Measurements from ENCODE around the gene XPNPEP3. TPM values are rescaled to one million over a fixed set of nuclear protein-coding genes. Genes with fewer than 3 reads are reported as not detected.
"Not testable (repeated sequence)": the region's sequence is repeated elsewhere in the genome, so short reads cannot be mapped to it uniquely, and the experiment has no call there.

XPNPEP3 gene
- total RNA-seq, 1 experiment from 2014 or later = 33.1 TPM

DNA sequence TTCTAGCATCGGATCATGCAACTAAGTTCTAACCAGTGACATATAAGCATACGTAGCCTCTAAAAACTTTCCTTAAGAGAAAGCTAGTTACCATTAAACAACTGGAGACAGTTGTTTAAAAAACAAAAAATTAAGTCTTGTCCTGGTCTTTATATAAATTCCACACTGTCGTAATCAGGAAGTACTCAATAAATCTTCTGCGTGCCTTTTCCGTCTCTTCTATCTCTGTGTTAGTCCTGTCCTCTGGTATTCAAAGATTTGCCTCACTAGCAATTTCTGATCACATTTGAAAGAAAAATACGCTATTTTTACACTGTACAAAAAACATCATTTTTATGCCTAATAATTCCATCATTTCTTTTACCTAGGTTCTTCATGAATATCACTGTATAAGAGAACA, 27.8 kb upstream of the XPNPEP3 start:
- no peaks in the 10 kb centered on the region for H3K9me3 Mint-ChIP-seq (ENCODE audit: unreplicated experiment)
- H3K27ac Mint-ChIP-seq (ENCODE audit: low read depth, unreplicated experiment) = peak overlapping the region; percentile 63
- BruUV-seq (replicated peaks) = no TSS peak
- H3K4me1 Mint-ChIP-seq (ENCODE audit: insufficient read depth, unreplicated experiment) = no peaks in the 10 kb centered on the region
- H3K4me3 Mint-ChIP-seq (ENCODE audit: unreplicated experiment) = no peak overlapping the region
- intact Hi-C loops (cut with micrococcal nuclease) = no loop called here
- no peaks in the 10 kb centered on the region for H3K27me3 Mint-ChIP-seq (ENCODE audit: insufficient read depth, unreplicated experiment)
- ChIA-PET POLR2A (interaction anchor here (1.1 kb wide), 1 partner anchor 9 kb away, joined by 4 read pairs; the partner anchor contains the start of gene SLC25A17), CTCF (no interaction called here)
- TF ChIP-seq, protein P1, sequence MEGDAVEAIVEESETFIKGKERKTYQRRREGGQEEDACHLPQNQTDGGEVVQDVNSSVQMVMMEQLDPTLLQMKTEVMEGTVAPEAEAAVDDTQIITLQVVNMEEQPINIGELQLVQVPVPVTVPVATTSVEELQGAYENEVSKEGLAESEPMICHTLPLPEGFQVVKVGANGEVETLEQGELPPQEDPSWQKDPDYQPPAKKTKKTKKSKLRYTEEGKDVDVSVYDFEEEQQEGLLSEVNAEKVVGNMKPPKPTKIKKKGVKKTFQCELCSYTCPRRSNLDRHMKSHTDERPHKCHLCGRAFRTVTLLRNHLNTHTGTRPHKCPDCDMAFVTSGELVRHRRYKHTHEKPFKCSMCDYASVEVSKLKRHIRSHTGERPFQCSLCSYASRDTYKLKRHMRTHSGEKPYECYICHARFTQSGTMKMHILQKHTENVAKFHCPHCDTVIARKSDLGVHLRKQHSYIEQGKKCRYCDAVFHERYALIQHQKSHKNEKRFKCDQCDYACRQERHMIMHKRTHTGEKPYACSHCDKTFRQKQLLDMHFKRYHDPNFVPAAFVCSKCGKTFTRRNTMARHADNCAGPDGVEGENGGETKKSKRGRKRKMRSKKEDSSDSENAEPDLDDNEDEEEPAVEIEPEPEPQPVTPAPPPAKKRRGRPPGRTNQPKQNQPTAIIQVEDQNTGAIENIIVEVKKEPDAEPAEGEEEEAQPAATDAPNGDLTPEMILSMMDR (IDR thresholded peaks at IDR 0.05; ENCODE audit: unreplicated experiment) = no peak
- no peak for DNase-seq (ENCODE audit: unreplicated experiment)
- peaks cover 99% of the 10 kb centered on the region for H3K36me3 Mint-ChIP-seq (ENCODE audit: insufficient read depth, unreplicated experiment)

DNA sequence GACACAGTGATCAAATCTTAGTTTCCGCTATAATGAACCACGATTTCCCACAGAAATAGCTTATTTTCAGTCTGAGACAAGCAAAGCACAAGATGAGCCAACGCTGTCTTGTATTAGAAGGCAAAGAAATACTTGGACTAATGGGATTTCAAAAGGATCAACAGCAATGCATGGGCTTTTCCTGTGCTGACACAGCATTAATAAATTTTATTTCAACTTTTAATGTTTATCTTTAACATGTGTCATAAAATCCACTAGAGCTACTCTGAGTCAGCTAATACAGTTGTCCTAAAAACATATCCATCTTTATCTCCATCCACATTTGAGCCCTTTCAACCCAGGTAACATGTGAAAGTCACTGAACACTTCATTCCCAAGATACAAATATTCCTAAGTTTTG, 22.3 kb upstream of the XPNPEP3 start:
- H3K4me1 Mint-ChIP-seq (ENCODE audit: insufficient read depth, unreplicated experiment) = no peaks in the 10 kb centered on the region
- no peaks in the 10 kb centered on the region for H3K27me3 Mint-ChIP-seq (ENCODE audit: insufficient read depth, unreplicated experiment)
- ChIA-PET CTCF (interaction anchor here (0.6 to 2.2 kb wide), 4 partner anchors 16 to 401 kb away, joined by 3 to 7 read pairs (median 3); partner anchors contain the start of gene SLC25A17), POLR2A (interaction anchor here (1.3 to 3.9 kb wide), 5 partner anchors 10 to 22 kb away, joined by 3 to 11 read pairs (median 4); partner anchors contain the start of genes SLC25A17, ST13 and XPNPEP3)
- no peaks in the 10 kb centered on the region for H3K9me3 Mint-ChIP-seq (ENCODE audit: unreplicated experiment)
- DNase-seq (ENCODE audit: unreplicated experiment) = no peak
- H3K27ac Mint-ChIP-seq (ENCODE audit: low read depth, unreplicated experiment) = no peak overlapping the region
- H3K36me3 Mint-ChIP-seq (ENCODE audit: insufficient read depth, unreplicated experiment) = peaks cover 100% of the 10 kb centered on the region
- H3K4me3 Mint-ChIP-seq (ENCODE audit: unreplicated experiment) = no peak overlapping the region
- TF ChIP-seq, protein P1 (IDR thresholded peaks at IDR 0.05; ENCODE audit: unreplicated experiment) = no peak
- BruUV-seq (replicated peaks) = no TSS peak
- intact Hi-C loops (cut with micrococcal nuclease) = no loop called here

DNA sequence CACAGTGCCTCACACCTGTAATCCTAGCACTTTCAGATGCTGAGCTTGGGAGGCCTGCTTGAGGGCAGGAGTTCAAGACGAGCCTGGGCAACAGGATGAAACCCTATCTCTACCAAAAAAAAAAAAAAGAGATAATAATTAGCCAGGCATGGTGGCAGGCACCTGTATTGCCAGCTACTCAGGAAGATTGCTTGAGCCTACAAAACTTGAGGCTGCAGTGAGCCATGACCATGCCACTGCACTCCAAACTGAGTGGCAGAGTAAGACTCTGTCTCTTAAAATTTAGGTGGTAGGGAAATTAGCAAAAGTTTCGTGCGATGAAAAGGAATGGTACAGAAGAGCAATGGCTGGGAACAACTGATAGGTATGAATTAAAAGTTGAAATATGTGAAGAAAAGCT, 18.5 kb upstream of the XPNPEP3 start:
- no TSS peak for BruUV-seq (replicated peaks)
- intact Hi-C loops (cut with micrococcal nuclease) = no loop called here
- Mint-ChIP-seq H3K4me1 (ENCODE audit: insufficient read depth, unreplicated experiment) (peaks cover 19% of the 10 kb centered on the region), H3K36me3 (ENCODE audit: insufficient read depth, unreplicated experiment) (peaks cover 100% of the 10 kb centered on the region), H3K27me3 (ENCODE audit: insufficient read depth, unreplicated experiment) (no peaks in the 10 kb centered on the region), H3K27ac (ENCODE audit: low read depth, unreplicated experiment) (no peak overlapping the region), H3K4me3 (ENCODE audit: unreplicated experiment) (no peak overlapping the region), H3K9me3 (ENCODE audit: unreplicated experiment) (no peaks in the 10 kb centered on the region)
- ChIA-PET POLR2A (interaction anchor here (0.6 to 1.8 kb wide), 5 partner anchors 8 to 1318 kb away, joined by 3 to 8 read pairs (median 4); partner anchors contain the start of genes ATF4, ST13 and XPNPEP3), CTCF (interaction anchor here (0.6 to 0.9 kb wide), 3 partner anchors 16 to 449 kb away, joined by 3 read pairs; no protein-coding TSS in a partner anchor)
- TF ChIP-seq, protein P1 (IDR thresholded peaks at IDR 0.05; ENCODE audit: unreplicated experiment) = no peak
- DNase-seq (ENCODE audit: unreplicated experiment) = no peak

DNA sequence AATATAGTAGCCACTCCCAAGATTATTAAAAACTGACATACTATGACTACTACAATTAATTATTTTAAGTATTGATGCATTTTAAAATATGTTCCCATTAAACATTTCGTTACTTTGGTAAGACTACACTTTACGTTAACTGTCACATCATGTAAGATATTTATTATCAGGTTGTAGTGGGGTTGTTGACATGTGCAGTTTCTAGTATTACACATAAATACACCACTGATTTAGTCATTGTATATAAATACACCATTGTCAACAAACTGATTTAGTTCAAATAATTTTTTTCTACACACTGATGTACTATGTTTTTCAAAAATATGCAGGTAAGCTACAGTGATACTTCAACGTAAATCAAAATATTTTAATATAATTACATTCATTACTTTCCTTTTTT, 12.0 kb upstream of the XPNPEP3 start:
- no TSS peak for BruUV-seq (replicated peaks)
- Mint-ChIP-seq H3K4me3 (ENCODE audit: unreplicated experiment) (no peak overlapping the region), H3K27me3 (ENCODE audit: insufficient read depth, unreplicated experiment) (no peaks in the 10 kb centered on the region), H3K27ac (ENCODE audit: low read depth, unreplicated experiment) (no peak overlapping the region), H3K9me3 (ENCODE audit: unreplicated experiment) (no peaks in the 10 kb centered on the region), H3K4me1 (ENCODE audit: insufficient read depth, unreplicated experiment) (peaks cover 28% of the 10 kb centered on the region), H3K36me3 (ENCODE audit: insufficient read depth, unreplicated experiment) (peaks cover 100% of the 10 kb centered on the region)
- DNase-seq (ENCODE audit: unreplicated experiment) = no peak
- POLR2A ChIA-PET = interaction anchor here (1.4 to 1.6 kb wide), 2 partner anchors 12 to 16 kb away, joined by 4 to 8 read pairs; partner anchors contain the start of genes ST13 and XPNPEP3
- TF ChIP-seq, protein P1 (IDR thresholded peaks at IDR 0.05; ENCODE audit: unreplicated experiment) = no peak
- CTCF ChIA-PET = no interaction called here
- intact Hi-C loops (cut with micrococcal nuclease) = no loop called here

DNA sequence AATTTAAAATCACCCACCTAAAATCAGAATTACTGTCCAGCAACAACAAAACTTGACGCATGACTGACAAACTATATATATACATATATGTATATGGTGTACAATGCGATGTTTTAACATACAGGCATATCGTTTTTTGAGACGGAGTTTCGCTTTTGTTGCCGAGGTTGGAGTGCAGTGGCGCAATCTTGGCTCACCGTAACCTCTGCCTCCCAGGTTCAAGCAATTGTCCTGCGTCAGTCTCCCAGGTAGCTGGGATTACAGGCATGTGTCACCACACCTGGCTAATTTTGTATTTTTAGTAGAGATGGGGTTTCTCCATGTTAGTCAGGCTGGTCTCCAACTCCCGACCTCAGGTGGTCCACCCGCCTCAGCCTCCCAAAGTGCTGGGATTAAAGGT, 11.1 kb upstream of the XPNPEP3 start:
- BruUV-seq (replicated peaks); H3K27me3 Mint-ChIP-seq (ENCODE audit: insufficient read depth, unreplicated experiment); H3K4me3 Mint-ChIP-seq (ENCODE audit: unreplicated experiment); intact Hi-C loops (cut with micrococcal nuclease); H3K27ac Mint-ChIP-seq (ENCODE audit: low read depth, unreplicated experiment); H3K9me3 Mint-ChIP-seq (ENCODE audit: unreplicated experiment): not testable (repeated sequence)
- peaks cover 98% of the 10 kb centered on the region for H3K36me3 Mint-ChIP-seq (ENCODE audit: insufficient read depth, unreplicated experiment)
- H3K4me1 Mint-ChIP-seq (ENCODE audit: insufficient read depth, unreplicated experiment) = peaks cover 34% of the 10 kb centered on the region
- ChIA-PET POLR2A (interaction anchor here (1.4 to 1.6 kb wide), 3 partner anchors 9 to 15 kb away, joined by 4 to 8 read pairs (median 7); partner anchors contain the start of genes ST13 and XPNPEP3), CTCF (interaction anchor here (0.8 kb wide), 1 partner anchor 15 kb away, joined by 5 read pairs; no protein-coding TSS in a partner anchor)
- DNase-seq (ENCODE audit: unreplicated experiment) = peak; percentile 14
